Measurements from ENCODE around the gene THAP3.

Gene THAP3

DNA sequence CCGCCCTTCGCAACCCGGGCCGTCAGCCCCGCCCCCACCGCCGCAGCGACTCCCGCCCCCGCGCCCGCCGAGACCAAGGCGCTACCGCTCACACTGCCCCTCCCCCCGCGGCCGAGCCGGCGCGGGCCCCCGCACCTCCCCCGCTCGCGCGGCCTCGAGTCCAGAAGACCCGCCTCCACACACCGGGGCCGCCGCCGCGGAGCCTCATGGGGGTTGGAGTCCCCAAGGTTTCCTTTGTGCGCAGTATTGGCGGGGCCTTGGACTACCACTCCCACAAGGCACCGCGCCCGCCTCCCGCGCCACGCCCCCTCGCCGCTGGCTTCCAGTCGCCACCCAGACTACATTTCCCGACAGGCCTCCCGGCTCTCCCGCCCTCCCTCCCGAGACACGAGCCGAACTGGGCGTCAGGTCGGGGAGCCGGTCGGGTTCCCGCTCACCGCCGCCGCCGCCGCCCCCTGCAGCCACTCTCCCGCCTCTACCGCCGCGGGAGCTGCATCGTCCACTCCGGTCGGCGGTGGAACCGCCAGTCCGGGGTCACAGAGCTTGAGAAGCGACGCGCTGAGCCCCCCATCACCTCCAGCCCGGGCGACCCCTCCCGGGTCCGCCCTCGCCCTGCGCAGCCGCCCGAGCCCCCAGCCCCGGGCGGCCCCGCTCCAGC, 11.2 kb upstream of the THAP3 start, which contains the start of gene PHF13:
Gene PHF13, plus strand, starts transcription at position 371 of the 658 bp plus-strand sequence. CDS start 336 bp downstream, outside the sequence.
- DNase-seq: peak; percentile 99

- peak in 4 of 5 donors; percentile 38 to 64 (median 46) for DNase-seq
Observed at GRCh38 chr1:6614019-6614928, 10.4 kb upstream of the THAP3 start.

GRCh38 chr1:6614929-6615785, 9.5 kb upstream of the THAP3 start:
- DNase-seq: peak in 1 of 5 donors; percentile 26

GRCh38 chr1:6619045-6619444, 5.6 kb upstream of the THAP3 start:
- no peak for DNase-seq

DNA sequence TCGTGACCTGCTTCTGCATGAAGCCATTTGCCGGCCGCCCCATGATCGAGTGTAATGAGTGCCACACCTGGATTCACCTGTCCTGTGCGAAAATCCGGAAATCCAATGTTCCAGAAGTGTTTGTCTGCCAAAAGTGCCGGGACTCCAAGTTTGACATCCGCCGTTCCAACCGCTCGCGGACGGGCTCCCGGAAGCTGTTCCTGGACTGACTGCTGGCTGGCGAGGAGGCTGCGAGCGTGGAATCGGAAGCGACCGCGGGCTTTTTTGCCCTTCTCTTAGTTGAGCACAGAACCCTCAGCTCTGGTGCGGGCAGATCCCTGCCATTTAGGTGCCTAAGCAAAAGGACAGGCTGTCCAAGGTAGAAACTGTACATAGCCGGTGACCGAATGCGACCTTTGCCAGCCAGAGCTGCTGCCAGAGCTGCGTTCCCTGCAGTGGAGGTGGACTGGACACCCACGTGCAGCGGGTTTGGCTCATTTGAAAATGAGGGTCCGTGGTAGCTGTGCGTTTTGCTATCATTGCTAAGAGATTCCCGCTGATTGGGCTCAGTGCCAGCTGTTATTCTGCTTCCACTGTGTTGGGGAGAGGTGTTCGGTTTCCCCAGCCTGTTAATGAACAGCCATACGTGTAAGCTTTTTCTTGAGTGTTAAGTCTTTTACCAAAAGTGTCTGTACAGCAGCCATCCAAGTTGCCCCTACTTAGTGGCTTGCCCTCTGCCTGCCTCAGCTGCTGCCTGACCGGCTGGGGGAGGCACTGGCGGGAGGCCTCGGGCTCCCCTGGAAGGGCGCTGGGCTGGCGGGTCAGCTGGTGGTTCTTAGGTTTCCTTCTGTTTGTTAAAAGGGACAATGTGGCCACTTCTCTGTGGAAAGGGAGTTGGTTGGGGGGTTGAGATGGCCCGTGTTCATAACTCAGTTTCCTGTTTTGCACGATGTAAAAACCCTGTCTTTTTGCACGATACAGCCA, 3.0 kb upstream of the THAP3 start:
- DNase-seq: no peak

DNA sequence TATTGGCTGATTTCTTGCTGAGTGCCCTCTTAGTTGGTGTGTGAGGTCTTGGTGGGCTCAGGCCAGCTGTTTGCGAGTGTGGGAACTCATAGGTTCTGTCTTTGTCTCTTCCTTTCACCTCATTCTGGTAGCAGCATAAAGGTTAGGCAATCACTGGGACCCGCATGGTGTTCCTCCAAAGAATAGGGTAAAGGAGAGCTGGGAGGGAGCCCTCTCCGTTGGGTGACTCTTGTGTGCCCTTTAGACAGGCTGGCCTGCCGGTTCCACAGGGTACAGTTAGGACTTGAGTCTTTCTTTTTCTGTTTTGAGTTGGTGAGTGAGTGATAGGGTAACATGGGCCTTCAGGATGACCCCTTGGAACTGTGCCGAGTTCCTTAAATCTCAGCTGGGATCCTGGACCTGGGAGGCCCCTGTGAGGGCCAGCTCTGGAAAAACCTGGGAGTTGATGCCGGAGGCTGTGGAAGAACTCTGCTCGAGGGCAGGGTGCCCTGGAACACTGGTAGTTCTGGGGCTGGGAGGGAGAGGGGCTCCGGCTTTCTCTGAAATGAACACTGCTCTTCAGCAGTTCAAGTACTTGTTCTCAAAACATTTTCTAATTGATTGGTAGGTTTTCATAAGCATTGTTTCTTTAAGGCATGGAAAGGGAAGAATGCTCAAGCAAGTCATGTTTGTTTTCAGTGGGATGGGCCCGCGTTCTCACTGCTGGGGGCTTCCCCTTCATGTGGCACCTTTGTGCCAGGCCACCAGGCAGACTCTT, 2.1 kb upstream of the THAP3 start:
- DNase-seq: no peak

DNA sequence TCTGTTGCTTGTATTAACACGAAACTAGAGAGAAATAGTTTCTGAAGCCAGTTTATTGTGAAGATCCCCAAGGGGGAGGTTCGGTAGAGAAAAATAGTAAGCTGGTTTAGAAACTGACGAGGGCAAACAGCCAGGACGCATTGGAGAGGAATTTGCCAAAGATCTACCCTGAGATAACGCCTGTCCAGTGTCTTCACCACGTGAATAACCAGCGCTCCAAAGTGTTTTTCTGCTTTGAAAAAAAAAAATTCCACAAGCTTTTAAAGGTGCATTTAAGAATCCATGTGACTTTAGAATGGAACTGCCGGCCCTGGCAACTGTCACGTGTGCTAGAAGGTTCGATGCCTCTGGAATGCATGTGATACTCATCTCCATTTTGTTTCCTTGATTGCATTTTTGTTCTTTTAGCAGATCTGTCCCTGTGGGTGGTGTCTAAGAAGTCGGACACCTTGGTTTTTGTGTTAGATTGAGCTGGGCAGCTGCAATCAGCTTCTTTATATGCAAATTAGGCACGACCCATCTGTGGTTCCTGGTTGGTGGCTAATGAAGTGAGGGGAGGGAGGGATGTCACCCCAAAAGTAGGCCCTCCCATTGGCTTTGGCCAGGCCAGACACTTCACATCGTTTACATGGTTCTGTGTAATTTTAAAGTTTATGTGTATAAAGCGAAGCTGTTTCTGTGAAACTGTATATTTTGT, 1.3 kb upstream of the THAP3 start:
- no peak for DNase-seq

DNA sequence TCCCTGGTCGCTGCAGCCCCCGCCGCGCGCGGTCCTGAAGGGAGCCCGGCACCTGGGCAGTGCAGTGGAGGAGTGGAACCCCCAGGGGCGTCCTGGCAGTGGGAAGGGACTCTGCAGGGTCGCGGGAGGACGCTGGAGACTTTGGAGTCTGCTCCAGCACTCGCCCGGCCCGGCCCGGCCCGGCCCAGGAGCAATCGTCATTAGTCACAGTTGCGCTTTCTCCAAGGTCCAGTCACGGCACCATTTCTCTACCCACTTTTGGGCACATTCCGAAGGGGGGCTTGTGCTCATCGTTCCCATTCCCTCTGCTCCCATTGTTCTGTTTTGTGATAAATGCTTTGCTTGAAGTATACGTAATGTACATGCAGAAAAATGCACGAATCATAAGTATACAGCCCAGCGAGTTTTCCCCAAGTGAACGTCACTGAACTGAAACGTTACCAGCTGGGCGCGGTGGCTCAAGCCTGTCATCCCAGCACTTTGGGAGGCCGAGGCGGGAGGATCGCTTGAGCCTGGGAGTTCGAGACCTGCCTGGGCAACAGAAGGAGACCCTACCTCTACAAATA, 999 bp downstream of the THAP3 start:
- no peak for DNase-seq

DNA sequence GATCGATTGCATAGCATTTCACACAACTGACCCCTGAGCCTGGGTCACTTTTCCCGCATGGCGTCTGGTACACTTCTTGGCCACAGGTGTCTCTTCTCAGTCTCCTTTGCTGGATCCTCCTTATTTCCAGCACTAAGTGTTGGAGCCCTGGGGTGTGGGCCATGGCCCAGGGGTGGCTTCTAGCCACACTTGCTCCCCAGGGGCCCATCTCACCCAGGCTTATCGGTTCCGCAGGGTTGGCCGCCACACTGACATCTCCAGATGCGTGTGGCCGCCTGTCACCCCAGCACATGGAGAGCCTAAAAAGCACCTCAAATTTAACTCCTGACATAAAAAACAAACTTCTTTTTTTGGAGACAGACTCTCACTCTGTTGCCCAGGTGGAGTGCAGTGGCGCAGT, 2.4 kb downstream of the THAP3 start:
- no peak for DNase-seq

DNA sequence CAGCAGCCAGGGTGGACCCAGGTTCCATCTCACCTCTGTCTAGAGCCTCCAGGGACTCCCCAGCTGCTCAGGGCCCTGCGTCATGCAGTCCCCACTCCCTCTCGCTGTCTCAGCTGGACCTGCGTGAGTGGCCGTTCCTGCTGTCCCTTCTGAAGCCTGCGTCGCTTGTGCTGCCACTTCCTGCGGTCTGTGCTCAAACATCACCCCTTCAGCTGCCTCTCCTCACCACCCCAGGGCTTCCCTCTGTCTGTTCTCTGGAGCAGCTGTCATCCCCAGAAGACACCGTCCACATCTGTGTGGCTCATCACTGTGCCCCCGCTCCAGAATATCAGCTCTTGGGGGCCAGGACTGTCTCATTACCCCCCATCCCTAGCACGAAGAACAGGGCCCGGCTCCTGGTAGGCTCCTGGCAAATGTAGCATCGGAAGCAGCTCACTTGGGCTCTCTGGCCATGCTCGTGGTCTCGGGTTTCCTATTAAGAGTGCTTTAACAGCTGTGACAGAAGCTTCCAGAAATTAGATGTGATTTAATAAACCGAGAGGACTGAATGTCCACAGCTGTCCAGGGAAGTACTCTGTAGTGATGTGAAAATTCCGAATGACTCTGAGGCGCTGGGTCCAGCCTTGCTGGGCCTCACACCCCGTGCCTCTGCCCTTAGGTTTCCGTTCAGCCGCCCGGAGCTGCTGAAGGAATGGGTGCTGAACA, 3.3 kb downstream of the THAP3 start:
- DNase-seq: no peak

DNA sequence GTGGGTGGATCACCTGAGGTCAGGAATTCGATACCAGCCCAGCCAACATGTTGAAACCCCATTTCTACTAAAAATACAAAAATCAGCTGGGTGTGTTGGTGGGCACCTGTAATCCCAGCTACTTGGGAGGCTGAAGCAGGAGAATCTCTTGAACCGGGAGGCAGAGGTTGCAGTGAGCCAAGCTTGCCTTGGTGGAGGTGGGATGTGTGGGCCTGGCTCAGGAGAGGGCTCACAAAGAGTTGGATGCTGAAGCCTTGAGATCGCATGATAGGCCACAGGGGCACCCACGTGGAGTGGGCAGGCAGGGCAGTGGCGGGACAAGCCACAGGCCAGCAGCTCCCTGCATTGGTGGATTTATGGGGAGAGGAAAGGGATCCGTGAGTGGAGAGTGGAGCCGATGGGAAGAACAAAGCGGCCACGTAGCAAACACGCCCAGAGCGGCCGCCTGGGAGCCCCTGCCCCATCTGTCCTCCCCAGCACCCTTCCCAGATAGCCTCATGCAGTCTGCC, 4.4 kb downstream of the THAP3 start:
- DNase-seq: no peak

GRCh38 chr1:6630027-6630426, 5.4 kb downstream of the THAP3 start:
- no peak for DNase-seq

DNA sequence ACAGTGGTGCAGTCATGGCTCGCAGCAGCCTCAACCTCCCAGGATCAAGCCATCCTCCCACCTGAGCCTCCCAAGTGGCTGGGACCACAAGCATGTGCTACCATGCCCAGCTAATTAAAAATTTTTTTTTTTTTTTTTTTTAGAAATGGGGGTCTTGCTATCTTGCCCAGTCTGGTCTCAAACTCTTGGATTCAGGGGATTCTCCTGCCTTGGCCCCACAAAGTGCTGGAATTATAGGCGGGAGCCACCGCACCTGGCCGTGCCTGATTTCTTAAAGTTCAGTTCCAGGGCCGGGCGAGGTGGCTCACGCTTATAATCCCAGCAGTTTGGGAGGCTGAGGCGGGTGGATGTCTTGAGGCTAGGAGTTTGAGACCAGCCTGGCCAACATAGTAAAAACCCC, 6.4 kb downstream of the THAP3 start:
- DNase-seq: no peak

DNA sequence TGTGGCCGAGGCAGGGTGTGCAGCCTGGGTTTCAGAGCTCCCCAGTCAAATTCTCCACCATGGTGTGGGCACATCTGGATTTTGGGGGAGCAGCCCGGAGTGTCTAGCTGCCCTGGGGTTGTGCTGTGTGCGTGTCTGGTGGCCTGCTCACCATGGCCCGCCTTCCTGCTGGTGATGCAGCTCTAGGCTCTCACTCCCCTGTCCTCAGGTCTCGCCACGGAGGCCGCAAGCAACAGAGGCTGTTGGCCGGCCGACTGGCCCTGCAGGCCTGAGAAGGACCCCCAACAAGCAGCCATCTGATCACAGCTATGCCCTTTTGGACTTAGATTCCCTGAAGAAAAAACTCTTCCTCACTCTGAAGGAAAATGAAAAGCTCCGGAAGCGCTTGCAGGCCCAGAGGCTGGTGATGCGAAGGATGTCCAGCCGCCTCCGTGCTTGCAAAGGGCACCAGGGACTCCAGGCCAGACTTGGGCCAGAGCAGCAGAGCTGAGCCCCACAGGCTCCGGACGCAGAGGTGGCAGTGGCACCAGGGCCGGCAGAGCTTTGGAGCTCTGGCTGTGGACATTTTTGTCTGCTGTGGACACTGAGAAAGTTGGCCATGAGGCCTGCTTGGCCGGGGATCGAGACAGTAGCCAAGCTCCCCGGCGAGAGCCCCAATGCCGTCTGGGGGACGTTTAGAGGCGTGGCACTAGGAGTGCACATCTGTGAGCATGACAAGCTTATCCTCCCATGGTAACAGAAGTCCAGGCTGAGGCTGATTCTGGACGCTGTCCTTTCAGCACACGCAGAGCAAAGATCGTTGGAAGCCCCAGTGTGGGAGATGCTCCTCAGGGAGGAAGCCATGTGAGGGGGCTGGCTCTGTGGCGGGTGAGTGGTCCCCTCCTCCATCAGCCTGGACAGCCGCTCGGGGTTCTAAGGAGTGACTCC, 8.2 kb downstream of the THAP3 start:
- DNase-seq: no peak

DNA sequence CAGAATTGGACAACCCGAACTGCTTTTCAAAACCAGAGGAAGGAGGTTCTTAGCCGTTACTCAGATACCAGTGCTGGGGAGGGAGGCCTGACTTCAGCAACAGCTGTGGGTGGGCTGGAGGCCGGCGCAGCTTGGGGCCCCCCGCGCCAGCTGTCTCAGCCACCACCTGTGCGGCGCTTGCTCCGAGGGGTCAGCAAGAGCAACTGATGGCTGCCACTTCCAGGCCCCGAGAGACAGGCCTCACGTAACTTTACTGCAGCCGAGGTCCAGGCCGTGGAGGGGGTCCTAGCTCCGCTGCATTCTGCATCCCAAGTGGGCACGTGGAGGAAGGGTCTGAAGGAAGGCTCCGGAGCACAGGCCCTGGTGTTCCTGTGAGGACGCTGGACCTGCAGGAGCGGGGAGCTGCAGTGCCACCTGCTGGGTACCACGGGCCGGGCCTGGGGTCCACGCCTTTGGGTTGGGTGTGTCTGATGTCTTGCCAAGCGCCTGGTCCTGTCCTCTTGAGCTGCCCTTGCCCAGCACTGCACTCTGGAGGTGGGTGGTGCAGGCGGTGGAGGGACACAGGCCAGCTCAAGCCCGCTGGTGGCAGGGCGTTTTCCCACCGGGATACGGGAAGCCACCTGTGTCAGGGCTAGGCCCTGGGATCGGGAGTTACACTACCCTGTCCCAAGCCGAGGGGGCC, 9.8 kb downstream of the THAP3 start:
- peak in 3 of 5 donors; percentile 15 to 23 (median 15) for DNase-seq

- DNase-seq: no peak
Observed at GRCh38 chr1:6635161-6635909, 10.7 kb downstream of the THAP3 start.
